HepG2 (cell line): ENCODE data around the gene DHRS4L2. TPM values are rescaled to one million over a fixed set of nuclear protein-coding genes. Genes with fewer than 3 reads are reported as not detected.

Source experiments
- AGO2 ChIP-seq: fragments of 200-400 bp; formaldehyde crosslinking; optimal IDR thresholded peaks from 2 replicates; pipeline ENCODE3; 2017; ENCODE audit warnings: mild to moderate bottlenecking, low read depth, low read length, moderate library complexity
- BHLHE40 ChIP-seq: IDR thresholded peaks from 2 replicates; pipeline ENCODE4 v1.6.1; 2011; ENCODE audit warnings: low read length, improper control_type of control experiment
- CEBPG ChIP-seq: IDR thresholded peaks from 2 replicates; pipeline ENCODE4 v1.6.1; 2016
- NR2C2 ChIP-seq: sonication (generic); formaldehyde crosslinking; IDR thresholded peaks from 2 replicates; pipeline ENCODE4 v1.4.0; 2020; ENCODE audit warnings: missing genetic modification reagents, mild to moderate bottlenecking, moderate library complexity, borderline replicate concordance
- SNRNP70 ChIP-seq: fragments of 200-400 bp; formaldehyde crosslinking; IDR thresholded peaks from 2 replicates; pipeline ENCODE4 v1.6.1; 2017; ENCODE audit warnings: mild to moderate bottlenecking, low read depth, low read length, moderate library complexity
- TAF15 ChIP-seq: fragments of 200-400 bp; formaldehyde crosslinking; IDR thresholded peaks from one replicate; pipeline ENCODE4 v1.6.1; 2018; ENCODE audit warnings: mild to moderate bottlenecking, low read depth, low read length; ENCODE audit not compliant: poor library complexity, severe bottlenecking
- TARDBP ChIP-seq: sonication (generic); formaldehyde crosslinking; IDR thresholded peaks from 2 replicates; pipeline ENCODE4 v1.8.0; 2022; ENCODE audit warnings: mild to moderate bottlenecking, missing genetic modification reagents
- THYN1 ChIP-seq: sonication (generic); formaldehyde crosslinking; IDR thresholded peaks from 2 replicates; pipeline ENCODE4 v1.8.1; 2023; ENCODE audit warnings: low read depth, mild to moderate bottlenecking, moderate library complexity, missing genetic modification reagents, borderline replicate concordance
- WIZ ChIP-seq: sonication (generic); formaldehyde crosslinking; IDR thresholded peaks from 2 replicates; pipeline ENCODE4 v1.5.1; 2020; ENCODE audit warnings: mild to moderate bottlenecking, missing genetic modification reagents
- ZFAT ChIP-seq: sonication (generic); formaldehyde crosslinking; conservative IDR thresholded peaks from 2 replicates; pipeline ENCODE4 v1.8.1; 2023; ENCODE audit warnings: missing genetic modification reagents, inconsistent platforms
- ZFP62 ChIP-seq: sonication (generic); formaldehyde crosslinking; IDR thresholded peaks from 2 replicates; pipeline ENCODE4 v1.4.0; 2020; ENCODE audit warnings: missing genetic modification reagents
- ZKSCAN8 ChIP-seq: IDR thresholded peaks from 2 replicates; pipeline ENCODE4 v1.6.1; 2016; ENCODE audit warnings: borderline replicate concordance, missing genetic modification reagents, missing compliant biosample characterization
- ZNF138 ChIP-seq: sonication (generic); formaldehyde crosslinking; IDR thresholded peaks from 2 replicates; pipeline ENCODE4 v1.5.0; 2020; ENCODE audit warnings: mild to moderate bottlenecking, low read depth, missing genetic modification reagents
- ZNF234 ChIP-seq: sonication (generic); formaldehyde crosslinking; conservative IDR thresholded peaks from 2 replicates; pipeline ENCODE4 v1.5.1; 2020; ENCODE audit warnings: mild to moderate bottlenecking, missing genetic modification reagents
- ZNF274 ChIP-seq: sonication (generic); formaldehyde crosslinking; IDR thresholded peaks from 2 replicates; pipeline ENCODE4 v1.5.1; 2020; ENCODE audit warnings: mild to moderate bottlenecking, missing genetic modification reagents
- ZNF362 ChIP-seq: sonication (generic); formaldehyde crosslinking; IDR thresholded peaks from 2 replicates; pipeline ENCODE4 v1.4.0; 2020; ENCODE audit warnings: missing genetic modification reagents, mild to moderate bottlenecking, borderline replicate concordance
- ZNF510 ChIP-seq: sonication (generic); formaldehyde crosslinking; IDR thresholded peaks from 2 replicates; pipeline ENCODE4 v1.4.0; 2020; ENCODE audit warnings: low read depth, mild to moderate bottlenecking, missing genetic modification reagents
- polyA plus RNA-seq, 8 experiments: library from polyadenylated mRNA; depleted of rRNA in 3 of 8; stranded (reverse) in 7 of 8; unstranded in 1 of 8; fragments of >200 nt; fragmentation: Illumina TruSeq in 4 of 8; extraction: Trizol in 4 of 8; gene quantifications; 2 replicates each; pipeline versions ENCODE4 v1.2.1 to v1.2.3, GENCODE V29; 2011 to 2016; ENCODE audit warnings: low read depth in 4 of 8, missing spikeins in 1 of 8, mixed read lengths in 1 of 8; ENCODE audit not compliant: insufficient read depth in 1 of 8
- total RNA-seq, 5 experiments: library from RNA; depleted of rRNA; stranded (reverse); fragments of >200 nt; fragmentation: Illumina TruSeq; extraction: Trizol; gene quantifications; 2 replicates each; pipeline ENCODE4 v1.2.3, GENCODE V29; 2016; ENCODE audit warnings: low read depth in 1 of 5
- TF ChIP-seq, protein P1 (sequence below): sonication (generic); formaldehyde crosslinking; IDR thresholded peaks from 2 replicates; pipeline ENCODE4 v1.4.0; 2020; ENCODE audit warnings: low read depth, missing genetic modification reagents
- TF ChIP-seq, protein P2 (sequence below): sonication (generic); formaldehyde crosslinking; IDR thresholded peaks from 2 replicates; pipeline ENCODE4 v1.4.0; 2020; ENCODE audit warnings: missing genetic modification reagents
- TF ChIP-seq, protein P3 (sequence below): IDR thresholded peaks from 2 replicates; pipeline ENCODE4 v1.6.1; 2016; ENCODE audit warnings: mild to moderate bottlenecking

Gene DHRS4L2
- total and polyA plus RNA-seq, 2 of the 13 experiments (the other 11 are each of a cell fraction or from before 2014, with no cell fraction given), result 24.7 to 38.2 TPM

DNA sequence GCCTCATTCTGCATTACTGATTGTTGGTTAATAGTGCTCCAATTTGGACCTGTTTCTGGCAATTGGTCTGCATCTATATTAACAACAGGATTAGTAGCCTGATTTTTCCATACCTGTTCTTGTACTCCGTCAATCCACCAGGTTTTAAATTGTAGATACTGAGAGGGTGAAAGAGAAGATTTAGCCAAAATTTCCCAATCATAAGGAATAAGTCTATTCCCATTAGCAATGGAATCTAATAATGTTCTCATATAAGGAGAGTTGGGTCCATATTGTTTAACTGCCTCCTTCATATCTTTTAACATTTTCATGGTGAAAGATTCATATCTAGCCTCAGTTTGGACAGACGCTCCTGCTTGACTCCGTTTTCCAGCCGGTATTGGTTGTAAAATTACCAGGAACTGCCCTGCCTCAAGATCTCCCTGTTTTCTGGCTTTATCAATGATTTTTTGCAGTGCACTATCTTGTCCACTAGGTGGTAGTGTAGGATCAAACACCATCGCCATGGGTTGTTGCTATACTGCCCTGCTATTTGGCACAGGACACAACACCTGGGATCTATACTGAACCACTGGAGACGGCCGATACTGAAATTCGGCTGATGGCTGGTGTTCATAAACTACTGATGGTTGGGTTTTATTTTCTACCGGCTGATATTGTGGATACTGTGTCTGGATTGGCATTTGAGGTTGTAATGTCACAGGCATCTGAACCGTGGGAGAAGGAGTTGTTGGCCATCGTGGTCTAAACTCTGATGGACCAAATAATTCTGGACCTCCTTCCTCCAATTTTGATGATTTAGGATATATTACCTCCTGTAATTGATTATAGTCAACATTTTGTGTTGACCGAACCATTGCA is 25.2 kb downstream of the DHRS4L2 start (continued):
- TF ChIP-seq ZNF362 (CRISPR knock-in tag) (peak; percentile 47; the same call in 1 of the 2 replicates), ZNF234 (no peak), ZNF510 (0 out of 2 replicates have a peak, but pooled peaks have one; percentile 76), ZNF274 (CRISPR knock-in tag) (no peak), ZKSCAN8 (no peak), AGO2 (no peak), THYN1 (CRISPR knock-in tag) (no peak), WIZ (CRISPR knock-in tag) (no peak), BHLHE40 (no peak), ZNF138 (peak; percentile 58; the same call in 1 of the 2 replicates), NR2C2 (CRISPR knock-in tag) (peak; percentile 22; the same call in 1 of the 2 replicates), SNRNP70 (no peak), CEBPG (CRISPR knock-in tag) (peak; percentile 64; the same call in 1 of the 2 replicates), ZFAT (CRISPR knock-in tag) (no peak), TARDBP (no peak; the same call in 1 of the 2 replicates), TAF15 (no peak), ZFP62 (CRISPR knock-in tag) (no peak)
- TF ChIP-seq, protein P1, sequence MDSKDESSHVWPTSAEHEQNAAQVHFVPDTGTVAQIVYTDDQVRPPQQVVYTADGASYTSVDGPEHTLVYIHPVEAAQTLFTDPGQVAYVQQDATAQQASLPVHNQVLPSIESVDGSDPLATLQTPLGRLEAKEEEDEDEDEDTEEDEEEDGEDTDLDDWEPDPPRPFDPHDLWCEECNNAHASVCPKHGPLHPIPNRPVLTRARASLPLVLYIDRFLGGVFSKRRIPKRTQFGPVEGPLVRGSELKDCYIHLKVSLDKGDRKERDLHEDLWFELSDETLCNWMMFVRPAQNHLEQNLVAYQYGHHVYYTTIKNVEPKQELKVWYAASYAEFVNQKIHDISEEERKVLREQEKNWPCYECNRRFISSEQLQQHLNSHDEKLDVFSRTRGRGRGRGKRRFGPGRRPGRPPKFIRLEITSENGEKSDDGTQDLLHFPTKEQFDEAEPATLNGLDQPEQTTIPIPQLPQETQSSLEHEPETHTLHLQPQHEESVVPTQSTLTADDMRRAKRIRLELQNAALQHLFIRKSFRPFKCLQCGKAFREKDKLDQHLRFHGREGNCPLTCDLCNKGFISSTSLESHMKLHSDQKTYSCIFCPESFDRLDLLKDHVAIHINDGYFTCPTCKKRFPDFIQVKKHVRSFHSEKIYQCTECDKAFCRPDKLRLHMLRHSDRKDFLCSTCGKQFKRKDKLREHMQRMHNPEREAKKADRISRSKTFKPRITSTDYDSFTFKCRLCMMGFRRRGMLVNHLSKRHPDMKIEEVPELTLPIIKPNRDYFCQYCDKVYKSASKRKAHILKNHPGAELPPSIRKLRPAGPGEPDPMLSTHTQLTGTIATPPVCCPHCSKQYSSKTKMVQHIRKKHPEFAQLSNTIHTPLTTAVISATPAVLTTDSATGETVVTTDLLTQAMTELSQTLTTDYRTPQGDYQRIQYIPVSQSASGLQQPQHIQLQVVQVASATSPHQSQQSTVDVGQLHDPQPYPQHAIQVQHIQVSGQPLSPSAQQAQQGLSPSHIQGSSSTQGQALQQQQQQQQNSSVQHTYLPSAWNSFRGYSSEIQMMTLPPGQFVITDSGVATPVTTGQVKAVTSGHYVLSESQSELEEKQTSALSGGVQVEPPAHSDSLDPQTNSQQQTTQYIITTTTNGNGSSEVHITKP (CRISPR knock-in tag), result no peak
- TF ChIP-seq, protein P2, sequence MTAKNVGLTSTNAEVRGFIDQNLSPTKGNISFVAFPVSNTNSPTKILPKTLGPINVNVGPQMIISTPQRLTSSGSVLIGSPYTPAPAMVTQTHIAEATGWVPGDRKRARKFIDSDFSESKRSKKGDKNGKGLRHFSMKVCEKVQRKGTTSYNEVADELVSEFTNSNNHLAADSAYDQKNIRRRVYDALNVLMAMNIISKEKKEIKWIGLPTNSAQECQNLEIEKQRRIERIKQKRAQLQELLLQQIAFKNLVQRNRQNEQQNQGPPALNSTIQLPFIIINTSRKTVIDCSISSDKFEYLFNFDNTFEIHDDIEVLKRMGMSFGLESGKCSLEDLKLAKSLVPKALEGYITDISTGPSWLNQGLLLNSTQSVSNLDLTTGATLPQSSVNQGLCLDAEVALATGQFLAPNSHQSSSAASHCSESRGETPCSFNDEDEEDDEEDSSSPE, result peak; percentile 68
- TF ChIP-seq, protein P3, sequence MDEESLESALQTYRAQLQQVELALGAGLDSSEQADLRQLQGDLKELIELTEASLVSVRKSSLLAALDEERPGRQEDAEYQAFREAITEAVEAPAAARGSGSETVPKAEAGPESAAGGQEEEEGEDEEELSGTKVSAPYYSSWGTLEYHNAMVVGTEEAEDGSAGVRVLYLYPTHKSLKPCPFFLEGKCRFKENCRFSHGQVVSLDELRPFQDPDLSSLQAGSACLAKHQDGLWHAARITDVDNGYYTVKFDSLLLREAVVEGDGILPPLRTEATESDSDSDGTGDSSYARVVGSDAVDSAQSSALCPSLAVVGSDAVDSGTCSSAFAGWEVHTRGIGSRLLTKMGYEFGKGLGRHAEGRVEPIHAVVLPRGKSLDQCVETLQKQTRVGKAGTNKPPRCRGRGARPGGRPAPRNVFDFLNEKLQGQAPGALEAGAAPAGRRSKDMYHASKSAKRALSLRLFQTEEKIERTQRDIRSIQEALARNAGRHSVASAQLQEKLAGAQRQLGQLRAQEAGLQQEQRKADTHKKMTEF (CRISPR knock-in tag), result peak; percentile 60
